Liver (tissue), 9 donors: ENCODE data around the gene RAB3C. TPM values are rescaled to one million over a fixed set of nuclear protein-coding genes. Genes with fewer than 3 reads are reported as not detected.
A peak's percentile ranks its signal among the peaks of the same experiment; 100 is the strongest.

Experiments
- DNase-seq: peaks from one replicate; pipeline ENCODE4 v3.0.0-alpha.2; 2017; ENCODE audit warnings: low spot score
- H3K27ac ChIP-seq, 2 donors: one replicate each; pipeline ENCODE4 v1.7.0; 2013; ENCODE audit warnings: inconsistent platforms in 2 of 2, low read length in 2 of 2, control low read depth in 1 of 2, low read depth in 1 of 2, mild to moderate bottlenecking in 1 of 2
- H3K27me3 ChIP-seq, 4 donors: one replicate each; pipeline versions ENCODE4 v1.6.1 to v1.7.0; 2013; ENCODE audit warnings: low read length in 3 of 4, inconsistent platforms in 1 of 4, mild to moderate bottlenecking in 1 of 4, moderate library complexity in 1 of 4; ENCODE audit not compliant: control insufficient read depth in 4 of 4, insufficient read depth in 4 of 4
- H3K36me3 ChIP-seq, 4 donors: one replicate each; pipeline versions ENCODE4 v1.6.1 to v1.7.0; 2013; ENCODE audit warnings: low read length in 3 of 4, mild to moderate bottlenecking in 3 of 4, low read depth in 1 of 4, moderate library complexity in 1 of 4; ENCODE audit not compliant: control insufficient read depth in 4 of 4, insufficient read depth in 3 of 4
- H3K4me1 ChIP-seq, 4 donors: one replicate each; pipeline versions ENCODE4 v1.6.1 to v1.7.0; 2013; ENCODE audit warnings: low read length in 3 of 4, mild to moderate bottlenecking in 3 of 4, moderate library complexity in 1 of 4; ENCODE audit not compliant: control insufficient read depth in 4 of 4, insufficient read depth in 4 of 4
- H3K4me3 ChIP-seq, 3 donors: one replicate each; pipeline versions ENCODE4 v1.6.1 to v1.7.0; 2013; ENCODE audit warnings: low read length in 3 of 3, control low read depth in 1 of 3, low read depth in 1 of 3, mild to moderate bottlenecking in 1 of 3
- H3K9ac ChIP-seq, 2 donors: one replicate each; pipeline ENCODE4 v1.7.0; 2013; ENCODE audit warnings: low read length in 2 of 2, mild to moderate bottlenecking in 2 of 2, moderate library complexity in 2 of 2, control low read depth in 1 of 2, low read depth in 1 of 2
- H3K9me3 ChIP-seq, 4 donors: one replicate each; pipeline versions ENCODE4 v1.6.1 to v1.7.0; 2013; ENCODE audit warnings: low read length in 3 of 4; ENCODE audit not compliant: control insufficient read depth in 4 of 4
- EGR1 ChIP-seq, 2 donors: IDR thresholded peaks; 2 replicates each; pipeline ENCODE4 v1.6.1; 2016 to 2018; ENCODE audit warnings: antibody characterized with exemption in 2 of 2, low read depth in 2 of 2
- FOXA2 ChIP-seq: IDR thresholded peaks from 2 replicates; pipeline ENCODE4 v1.6.1; 2016; ENCODE audit warnings: antibody characterized with exemption
- GABPA ChIP-seq, 2 donors: IDR thresholded peaks in 1 of 2; conservative IDR thresholded peaks in 1 of 2; 2 replicates each; pipeline ENCODE4 v1.6.1; 2016; ENCODE audit warnings: antibody characterized with exemption in 2 of 2, mild to moderate bottlenecking in 1 of 2, moderate library complexity in 1 of 2
- HNF4A ChIP-seq, 2 donors: conservative IDR thresholded peaks; 2 replicates each; pipeline ENCODE4 v1.6.1; 2016; ENCODE audit warnings: antibody characterized with exemption in 2 of 2, mild to moderate bottlenecking in 2 of 2
- JUND ChIP-seq, 2 donors: IDR thresholded peaks; 2 replicates each; pipeline ENCODE4 v1.6.1; 2016; ENCODE audit warnings: antibody characterized with exemption in 2 of 2
- MAX ChIP-seq: IDR thresholded peaks from 2 replicates; pipeline ENCODE4 v1.6.1; 2016; ENCODE audit warnings: antibody characterized with exemption
- NR2F2 ChIP-seq: IDR thresholded peaks from 2 replicates; pipeline ENCODE4 v1.6.1; 2016; ENCODE audit warnings: antibody characterized with exemption
- RAD21 ChIP-seq, 2 donors: IDR thresholded peaks; 2 replicates each; pipeline ENCODE4 v1.6.1; 2016; ENCODE audit warnings: antibody characterized with exemption in 2 of 2, mild to moderate bottlenecking in 2 of 2
- RXRA ChIP-seq, 2 donors: IDR thresholded peaks; 2 replicates each; pipeline ENCODE4 v1.6.1; 2017 to 2018; ENCODE audit warnings: antibody characterized with exemption in 2 of 2, mild to moderate bottlenecking in 1 of 2
- SP1 ChIP-seq: IDR thresholded peaks from 2 replicates; pipeline ENCODE4 v1.6.1; 2018; ENCODE audit warnings: antibody characterized with exemption, mild to moderate bottlenecking
- YY1 ChIP-seq: IDR thresholded peaks from 2 replicates; pipeline ENCODE4 v1.6.1; 2016; ENCODE audit warnings: antibody characterized with exemption, mild to moderate bottlenecking
- WGBS: extraction: QIAGEN DNeasy Blood & Tissue Kit; methylation state at CpG from one replicate; pipeline ENCODE4 v1.1.7; 2013; 5-methylcytosine and 5-hydroxymethylcytosine counted together
- polyA plus RNA-seq, 2 donors: library from polyadenylated mRNA; stranded (reverse) in 1 of 2; unstranded in 1 of 2; fragments of 200-250 nt in 1 of 2; fragments of >200 nt in 1 of 2; fragmentation: Nextera tagmentation in 1 of 2; extraction: Ambion mirVana in 1 of 2; gene quantifications; one replicate each; pipeline versions ENCODE4 v1.2.1 to v1.2.3, GENCODE V29; 2013 to 2015
- total RNA-seq, 2 donors: library from RNA; depleted of rRNA; stranded (reverse); fragments of >200 nt; gene quantifications; one replicate each; pipeline ENCODE4 v1.2.3, GENCODE V29; 2014
- TF ChIP-seq, protein P1 (sequence below): IDR thresholded peaks from 2 replicates; pipeline ENCODE4 v1.6.1; 2016; ENCODE audit warnings: antibody characterized with exemption
- TF ChIP-seq, protein P2 (sequence below): IDR thresholded peaks from 2 replicates; pipeline ENCODE4 v1.6.1; 2016; ENCODE audit warnings: antibody characterized with exemption, mild to moderate bottlenecking
- donor health status: healthy.
- donor health status: healthy.
- donor health status: healthy.
- donor health status: healthy.
- donor health status: healthy.

The RAB3C gene
- total and polyA plus RNA-seq, 4 donors = 0.72 to 4.6 (median 1.3) TPM

- DNase-seq = no peak
- TF ChIP-seq RAD21 (IDR thresholded peaks at IDR 0.05) (no peak), MAX (no peak)
- no peak overlapping the region for H3K4me3 ChIP-seq
- no peaks in the 10 kb centered on the region for H3K36me3 ChIP-seq
- no peaks in the 10 kb centered on the region for H3K27me3 ChIP-seq
- no peaks in the 10 kb centered on the region for H3K9me3 ChIP-seq
- H3K27ac ChIP-seq = no peak overlapping the region
- peaks cover 2 to 44% (median 38%) of the 10 kb centered on the region in 4 donors for H3K4me1 ChIP-seq
- no peak overlapping the region for H3K9ac ChIP-seq
Observed at GRCh38 chr5:58763390-58763789, 180.5 kb downstream of the RAB3C start.

DNA sequence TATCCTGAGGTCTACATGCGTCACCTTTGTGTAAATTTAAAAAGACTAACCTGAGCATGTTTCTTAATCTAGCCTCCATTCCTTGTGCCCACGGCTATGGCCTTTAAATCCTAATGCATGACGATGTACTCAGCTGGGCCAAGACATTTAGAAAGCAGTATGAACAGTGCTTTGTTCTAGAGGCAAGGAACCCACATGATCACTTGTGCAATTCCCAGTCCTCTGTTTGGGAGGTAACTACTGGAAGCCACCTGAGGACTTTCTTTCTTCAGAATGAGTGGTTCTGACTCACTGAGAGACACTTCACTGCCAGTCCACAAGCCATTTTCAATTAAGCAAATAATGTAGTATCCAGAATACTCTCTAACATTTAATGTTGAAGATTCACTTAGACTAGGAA lies 181.3 kb downstream of the RAB3C start:
- WGBS = 79% methylated on average over 3 of the region's 3 CpGs
- no peak overlapping the region for H3K9ac ChIP-seq
- no peak for DNase-seq
- no peak overlapping the region for H3K4me3 ChIP-seq
- H3K27ac ChIP-seq = peak overlapping the region in 1 of 2 donors; percentile 61
- TF ChIP-seq EGR1 (IDR thresholded peaks at IDR 0.05; ENCODE audit: low read depth in 2 of 2) (no peak), RXRA (IDR thresholded peaks at IDR 0.05) (peak; percentile 4 to 10), MAX (no peak), GABPA (IDR thresholded peaks at IDR 0.05 in 1 of 2, conservative IDR thresholded peaks at IDR 0.05 in 1 of 2) (no peak)
- peaks cover 1 to 41% (median 35%) of the 10 kb centered on the region in 4 donors for H3K4me1 ChIP-seq
- H3K9me3 ChIP-seq = no peaks in the 10 kb centered on the region
- H3K36me3 ChIP-seq = no peaks in the 10 kb centered on the region
- H3K27me3 ChIP-seq = no peaks in the 10 kb centered on the region

DNA sequence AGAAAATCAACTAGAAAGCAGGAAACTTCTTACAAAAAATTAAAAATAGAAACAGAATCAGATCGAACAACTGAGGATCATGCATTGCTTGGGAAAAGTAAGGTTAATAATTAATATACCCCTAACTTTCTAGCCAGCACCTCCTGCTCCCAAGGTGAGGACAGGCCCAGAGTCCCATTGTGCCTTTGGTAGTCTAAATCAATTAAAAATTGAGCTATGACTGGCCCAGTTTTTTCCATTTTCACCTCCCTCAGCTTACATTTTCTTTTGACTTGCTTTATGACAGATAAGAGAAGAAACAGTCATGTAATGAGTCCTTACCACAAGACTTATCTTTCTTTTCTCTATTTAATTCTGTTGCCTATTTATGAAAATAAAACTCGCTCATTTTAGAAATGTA lies 182.2 kb downstream of the RAB3C start:
- TF ChIP-seq HNF4A (conservative IDR thresholded peaks at IDR 0.05) = peak; percentile 39 to 56
- TF ChIP-seq RXRA (IDR thresholded peaks at IDR 0.05) = peak; percentile 32 to 43
- no peak for TF ChIP-seq FOXA2
- TF ChIP-seq, protein P1, sequence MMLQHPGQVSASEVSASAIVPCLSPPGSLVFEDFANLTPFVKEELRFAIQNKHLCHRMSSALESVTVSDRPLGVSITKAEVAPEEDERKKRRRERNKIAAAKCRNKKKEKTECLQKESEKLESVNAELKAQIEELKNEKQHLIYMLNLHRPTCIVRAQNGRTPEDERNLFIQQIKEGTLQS = no peak
- peak; percentile 50 for TF ChIP-seq SP1
- no peak for TF ChIP-seq NR2F2
- peaks cover 0 to 34% (median 30%) of the 10 kb centered on the region in 4 donors for H3K4me1 ChIP-seq
- H3K36me3 ChIP-seq = no peaks in the 10 kb centered on the region
- WGBS = 36% methylated on average over 2 of the region's 2 CpGs
- no peaks in the 10 kb centered on the region for H3K9me3 ChIP-seq
- no peak overlapping the region for H3K4me3 ChIP-seq
- DNase-seq = no peak
- no peaks in the 10 kb centered on the region for H3K27me3 ChIP-seq
- H3K27ac ChIP-seq = no peak overlapping the region
- H3K9ac ChIP-seq = no peak overlapping the region

DNA sequence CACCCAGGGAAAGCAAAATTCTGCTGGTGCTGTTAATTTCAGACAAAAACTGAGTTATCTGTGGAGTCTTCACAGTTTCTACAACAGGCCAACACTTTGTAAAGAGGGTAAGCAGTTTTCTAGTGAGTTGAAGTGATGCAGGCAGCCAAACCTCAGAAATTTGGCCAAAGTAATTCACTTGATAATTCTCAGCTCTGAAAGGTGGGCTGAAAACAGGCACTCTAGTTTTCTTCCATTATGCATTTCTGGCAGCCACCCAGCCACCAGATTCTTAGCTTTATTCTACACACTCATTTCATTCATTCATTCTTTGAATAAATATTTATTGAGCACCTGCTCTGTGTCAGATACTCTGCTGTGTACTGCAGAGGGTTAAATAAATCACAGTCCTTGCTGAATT lies 184.2 kb downstream of the RAB3C start:
- no peak overlapping the region for H3K27ac ChIP-seq
- DNase-seq = no peak
- no peak overlapping the region for H3K4me3 ChIP-seq
- H3K9ac ChIP-seq = no peak overlapping the region
- H3K4me1 ChIP-seq = peaks cover 0 to 27% (median 19%) of the 10 kb centered on the region in 4 donors
- H3K36me3 ChIP-seq = no peaks in the 10 kb centered on the region
- no peaks in the 10 kb centered on the region for H3K27me3 ChIP-seq
- TF ChIP-seq, protein P1 = no peak
- TF ChIP-seq, protein P2, sequence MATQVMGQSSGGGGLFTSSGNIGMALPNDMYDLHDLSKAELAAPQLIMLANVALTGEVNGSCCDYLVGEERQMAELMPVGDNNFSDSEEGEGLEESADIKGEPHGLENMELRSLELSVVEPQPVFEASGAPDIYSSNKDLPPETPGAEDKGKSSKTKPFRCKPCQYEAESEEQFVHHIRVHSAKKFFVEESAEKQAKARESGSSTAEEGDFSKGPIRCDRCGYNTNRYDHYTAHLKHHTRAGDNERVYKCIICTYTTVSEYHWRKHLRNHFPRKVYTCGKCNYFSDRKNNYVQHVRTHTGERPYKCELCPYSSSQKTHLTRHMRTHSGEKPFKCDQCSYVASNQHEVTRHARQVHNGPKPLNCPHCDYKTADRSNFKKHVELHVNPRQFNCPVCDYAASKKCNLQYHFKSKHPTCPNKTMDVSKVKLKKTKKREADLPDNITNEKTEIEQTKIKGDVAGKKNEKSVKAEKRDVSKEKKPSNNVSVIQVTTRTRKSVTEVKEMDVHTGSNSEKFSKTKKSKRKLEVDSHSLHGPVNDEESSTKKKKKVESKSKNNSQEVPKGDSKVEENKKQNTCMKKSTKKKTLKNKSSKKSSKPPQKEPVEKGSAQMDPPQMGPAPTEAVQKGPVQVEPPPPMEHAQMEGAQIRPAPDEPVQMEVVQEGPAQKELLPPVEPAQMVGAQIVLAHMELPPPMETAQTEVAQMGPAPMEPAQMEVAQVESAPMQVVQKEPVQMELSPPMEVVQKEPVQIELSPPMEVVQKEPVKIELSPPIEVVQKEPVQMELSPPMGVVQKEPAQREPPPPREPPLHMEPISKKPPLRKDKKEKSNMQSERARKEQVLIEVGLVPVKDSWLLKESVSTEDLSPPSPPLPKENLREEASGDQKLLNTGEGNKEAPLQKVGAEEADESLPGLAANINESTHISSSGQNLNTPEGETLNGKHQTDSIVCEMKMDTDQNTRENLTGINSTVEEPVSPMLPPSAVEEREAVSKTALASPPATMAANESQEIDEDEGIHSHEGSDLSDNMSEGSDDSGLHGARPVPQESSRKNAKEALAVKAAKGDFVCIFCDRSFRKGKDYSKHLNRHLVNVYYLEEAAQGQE = no peak
- no peak for TF ChIP-seq JUND (IDR thresholded peaks at IDR 0.05)
- no peak for TF ChIP-seq MAX
- TF ChIP-seq NR2F2 = no peak
- no peak for TF ChIP-seq YY1
- no peaks in the 10 kb centered on the region for H3K9me3 ChIP-seq
